GM06990 (cell line): ENCODE data around the gene ISM1.

Source experiments
- DNase-seq: peaks from one replicate; pipeline ENCODE4 v3.0.0-alpha.2; 2011; ENCODE audit not compliant: insufficient read length; ENCODE audit errors: extremely low read depth
- H3K27me3 ChIP-seq: replicated peaks from 2 replicates; pipeline ENCODE4 v1.6.0; 2011; ENCODE audit warnings: low read length; ENCODE audit not compliant: control insufficient read depth, insufficient read depth
- H3K36me3 ChIP-seq: 2 replicates; pipeline ENCODE4 v1.5.1; 2011; ENCODE audit warnings: low read length; ENCODE audit not compliant: control insufficient read depth, insufficient read depth
- H3K4me3 ChIP-seq: replicated peaks from 2 replicates; pipeline ENCODE4 v1.5.1; 2011; ENCODE audit warnings: low read depth, mild to moderate bottlenecking, control low read depth, low read length
- TF ChIP-seq, protein P1 (sequence below): IDR thresholded peaks from 2 replicates; pipeline ENCODE4 v1.5.1; 2011; ENCODE audit warnings: low read length, control low read depth, mild to moderate bottlenecking, inconsistent platforms; ENCODE audit not compliant: insufficient read depth, poor library complexity, severe bottlenecking

The ISM1 gene

GRCh38 chr20:13294522-13294921, 73.4 kb downstream of the ISM1 start:
- no peak for DNase-seq
- no peaks in the 10 kb centered on the region for H3K36me3 ChIP-seq
- H3K27me3 ChIP-seq: no peaks in the 10 kb centered on the region; the same call in 1 of the 2 replicates
- TF ChIP-seq, protein P1, sequence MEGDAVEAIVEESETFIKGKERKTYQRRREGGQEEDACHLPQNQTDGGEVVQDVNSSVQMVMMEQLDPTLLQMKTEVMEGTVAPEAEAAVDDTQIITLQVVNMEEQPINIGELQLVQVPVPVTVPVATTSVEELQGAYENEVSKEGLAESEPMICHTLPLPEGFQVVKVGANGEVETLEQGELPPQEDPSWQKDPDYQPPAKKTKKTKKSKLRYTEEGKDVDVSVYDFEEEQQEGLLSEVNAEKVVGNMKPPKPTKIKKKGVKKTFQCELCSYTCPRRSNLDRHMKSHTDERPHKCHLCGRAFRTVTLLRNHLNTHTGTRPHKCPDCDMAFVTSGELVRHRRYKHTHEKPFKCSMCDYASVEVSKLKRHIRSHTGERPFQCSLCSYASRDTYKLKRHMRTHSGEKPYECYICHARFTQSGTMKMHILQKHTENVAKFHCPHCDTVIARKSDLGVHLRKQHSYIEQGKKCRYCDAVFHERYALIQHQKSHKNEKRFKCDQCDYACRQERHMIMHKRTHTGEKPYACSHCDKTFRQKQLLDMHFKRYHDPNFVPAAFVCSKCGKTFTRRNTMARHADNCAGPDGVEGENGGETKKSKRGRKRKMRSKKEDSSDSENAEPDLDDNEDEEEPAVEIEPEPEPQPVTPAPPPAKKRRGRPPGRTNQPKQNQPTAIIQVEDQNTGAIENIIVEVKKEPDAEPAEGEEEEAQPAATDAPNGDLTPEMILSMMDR: no peak
- H3K4me3 ChIP-seq: no peak overlapping the region

GRCh38 chr20:13295637-13296036, 74.6 kb downstream of the ISM1 start:
- Histone ChIP-seq H3K36me3 (no peaks in the 10 kb centered on the region), H3K27me3 (no peaks in the 10 kb centered on the region; the same call in 1 of the 2 replicates), H3K4me3 (no peak overlapping the region)
- DNase-seq: no peak
- TF ChIP-seq, protein P1: no peak

DNA sequence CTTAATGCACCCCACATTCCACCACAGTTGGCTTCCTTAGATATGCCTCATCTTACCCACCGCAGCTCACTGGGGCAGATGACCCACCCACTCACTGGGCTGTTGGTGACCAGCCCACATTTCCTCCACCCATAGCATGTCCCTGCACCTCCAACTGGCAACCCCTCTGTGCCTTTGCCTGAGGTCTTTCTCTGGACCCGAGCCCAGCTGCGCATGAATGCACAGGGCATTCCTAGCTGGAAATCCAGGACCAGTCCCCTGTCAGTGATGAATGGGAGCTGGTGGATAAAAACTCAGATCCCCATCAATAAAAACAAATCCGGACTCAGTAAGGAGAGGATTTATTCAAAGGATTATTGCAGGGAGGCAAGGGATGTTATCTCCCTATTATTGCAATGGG, 75.0 kb downstream of the ISM1 start:
- TF ChIP-seq, protein P1: no peak
- Histone ChIP-seq H3K36me3 (no peaks in the 10 kb centered on the region), H3K27me3 (no peaks in the 10 kb centered on the region; the same call in 1 of the 2 replicates), H3K4me3 (no peak overlapping the region)
- no peak for DNase-seq

DNA sequence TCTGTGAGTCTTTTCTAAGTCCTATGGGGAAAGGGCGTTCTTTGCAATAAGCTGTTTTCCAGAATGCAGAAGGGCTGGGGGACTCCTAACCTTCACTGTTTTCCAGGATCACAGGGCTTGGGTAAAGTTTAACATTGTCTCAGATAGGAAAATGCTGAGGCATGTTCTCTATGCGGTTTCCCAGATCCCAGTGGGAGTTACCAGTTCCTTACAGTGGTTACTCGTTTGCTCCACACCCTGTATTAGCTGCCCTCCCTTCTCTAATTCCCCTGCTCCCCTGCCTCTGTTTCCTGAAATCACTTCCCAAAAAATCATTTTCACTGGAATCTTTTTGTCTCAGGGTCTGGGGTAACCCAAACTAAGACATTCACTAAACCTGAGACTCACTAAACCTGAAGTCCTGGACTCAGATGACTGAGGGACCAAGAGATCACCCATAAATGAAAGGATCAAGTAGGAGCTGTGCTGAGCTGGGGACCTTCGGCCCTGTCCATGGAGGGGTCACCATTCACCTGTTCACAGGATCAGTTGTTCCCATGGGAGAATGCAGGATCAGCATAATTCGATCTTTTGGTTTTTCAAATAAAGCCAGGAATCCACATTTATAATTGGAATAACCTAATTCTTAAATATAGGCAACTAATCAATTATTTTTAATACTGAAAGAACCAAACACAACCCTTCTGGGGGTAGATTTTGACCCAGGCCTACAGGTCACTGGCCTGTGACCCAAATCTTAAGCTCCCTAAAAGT, 76.2 kb downstream of the ISM1 start:
- Histone ChIP-seq H3K36me3 (no peaks in the 10 kb centered on the region), H3K4me3 (no peak overlapping the region), H3K27me3 (no peaks in the 10 kb centered on the region; the same call in 1 of the 2 replicates)
- no peak for DNase-seq
- TF ChIP-seq, protein P1: no peak

DNA sequence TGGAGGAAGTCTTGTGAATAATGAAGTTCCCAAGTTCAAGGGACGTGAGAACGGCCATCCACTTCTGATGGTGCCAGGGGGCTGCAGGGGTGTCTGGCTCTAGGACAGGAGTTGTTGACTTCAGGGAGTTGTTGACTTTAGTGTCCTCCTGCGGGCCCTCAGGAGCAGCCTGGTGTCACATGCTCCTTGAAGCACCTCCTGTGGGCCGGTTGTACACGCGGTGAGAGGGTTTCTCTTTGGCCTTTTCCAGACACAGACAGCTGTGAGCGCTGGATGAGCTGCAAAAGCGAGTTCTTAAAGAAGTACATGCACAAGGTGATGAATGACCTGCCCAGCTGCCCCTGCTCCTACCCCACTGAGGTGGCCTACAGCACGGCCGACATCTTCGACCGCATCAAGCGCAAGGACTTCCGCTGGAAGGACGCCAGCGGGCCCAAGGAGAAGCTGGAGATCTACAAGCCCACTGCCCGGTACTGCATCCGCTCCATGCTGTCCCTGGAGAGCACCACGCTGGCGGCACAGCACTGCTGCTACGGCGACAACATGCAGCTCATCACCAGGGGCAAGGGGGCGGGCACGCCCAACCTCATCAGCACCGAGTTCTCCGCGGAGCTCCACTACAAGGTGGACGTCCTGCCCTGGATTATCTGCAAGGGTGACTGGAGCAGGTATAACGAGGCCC, 77.8 kb downstream of the ISM1 start:
- no peak overlapping the region for H3K4me3 ChIP-seq
- H3K27me3 ChIP-seq: no peaks in the 10 kb centered on the region; the same call in 1 of the 2 replicates
- DNase-seq: no peak
- TF ChIP-seq, protein P1: no peak
- no peaks in the 10 kb centered on the region for H3K36me3 ChIP-seq
